ENCODE measurements around the gene MFNG.

Gene MFNG

GRCh38 chr22:37498289-37498909, 12.2 kb upstream of the MFNG start:
- Histone ChIP-seq H3K4me3 (ENCODE audit: low read length) (no peak overlapping the region), H2AFZ (ENCODE audit: low read depth, low read length) (no peak overlapping the region), H3K36me3 (ENCODE audit: insufficient read depth, low read length) (no peaks in the 10 kb centered on the region), H3K27me3 (ENCODE audit: insufficient read depth, low read length) (no peaks in the 10 kb centered on the region), H3K9me3 (ENCODE audit: low read length) (no peaks in the 10 kb centered on the region), H3K4me1 (ENCODE audit: insufficient read depth, low read length) (peaks cover 24% of the 10 kb centered on the region)

GRCh38 chr22:37497062-37497599, 10.9 kb upstream of the MFNG start:
- Histone ChIP-seq H2AFZ (ENCODE audit: low read depth, low read length) (no peak overlapping the region), H3K36me3 (ENCODE audit: insufficient read depth, low read length) (no peaks in the 10 kb centered on the region), H3K9me3 (ENCODE audit: low read length) (no peaks in the 10 kb centered on the region), H3K4me3 (ENCODE audit: low read length) (no peak overlapping the region), H3K27me3 (ENCODE audit: insufficient read depth, low read length) (no peaks in the 10 kb centered on the region), H3K4me1 (ENCODE audit: insufficient read depth, low read length) (peaks cover 24% of the 10 kb centered on the region)

GRCh38 chr22:37496651-37497050, 10.5 kb upstream of the MFNG start:
- H3K9me3 ChIP-seq (ENCODE audit: low read length): no peaks in the 10 kb centered on the region
- no peaks in the 10 kb centered on the region for H3K36me3 ChIP-seq (ENCODE audit: insufficient read depth, low read length)
- H3K4me1 ChIP-seq (ENCODE audit: insufficient read depth, low read length): peaks cover 19% of the 10 kb centered on the region
- no peak overlapping the region for H2AFZ ChIP-seq (ENCODE audit: low read depth, low read length)
- H3K4me3 ChIP-seq (ENCODE audit: low read length): no peak overlapping the region
- H3K27me3 ChIP-seq (ENCODE audit: insufficient read depth, low read length): no peaks in the 10 kb centered on the region

DNA sequence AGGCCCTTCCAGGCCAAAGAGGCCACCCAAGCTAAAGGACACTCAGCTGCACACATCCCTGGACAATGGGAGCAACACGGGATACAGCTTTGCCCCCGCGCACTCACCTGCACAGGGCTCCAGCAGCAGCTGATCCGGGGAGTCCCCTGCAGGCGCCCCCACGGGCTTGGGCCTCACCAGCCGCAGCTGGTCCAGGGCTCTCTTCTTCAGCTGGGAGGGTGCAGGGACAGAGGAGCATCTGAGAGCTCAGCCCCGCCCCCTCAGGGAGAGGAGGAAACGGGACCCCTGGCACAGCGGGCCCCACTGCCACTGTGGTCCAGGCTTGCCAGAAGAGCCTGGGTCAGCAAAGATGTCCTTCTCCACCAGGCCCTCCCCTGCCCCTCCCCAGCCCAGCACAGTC, 7.8 kb upstream of the MFNG start:
- Histone ChIP-seq H3K4me1 (ENCODE audit: insufficient read depth, low read length) (peaks cover 8% of the 10 kb centered on the region), H3K4me3 (ENCODE audit: low read length) (no peak overlapping the region), H3K27me3 (ENCODE audit: insufficient read depth, low read length) (no peaks in the 10 kb centered on the region), H3K9me3 (ENCODE audit: low read length) (no peaks in the 10 kb centered on the region), H3K36me3 (ENCODE audit: insufficient read depth, low read length) (no peaks in the 10 kb centered on the region), H2AFZ (ENCODE audit: low read depth, low read length) (no peak overlapping the region)

- no peaks in the 10 kb centered on the region for H3K4me1 ChIP-seq (ENCODE audit: insufficient read depth, low read length)
- H2AFZ ChIP-seq (ENCODE audit: low read depth, low read length): no peak overlapping the region
- no peak overlapping the region for H3K4me3 ChIP-seq (ENCODE audit: low read length)
- no peaks in the 10 kb centered on the region for H3K27me3 ChIP-seq (ENCODE audit: insufficient read depth, low read length)
- no peaks in the 10 kb centered on the region for H3K36me3 ChIP-seq (ENCODE audit: insufficient read depth, low read length)
- no peaks in the 10 kb centered on the region for H3K9me3 ChIP-seq (ENCODE audit: low read length)
Measured at GRCh38 chr22:37492428-37493344, 6.5 kb upstream of the MFNG start.

- no peaks in the 10 kb centered on the region for H3K9me3 ChIP-seq (ENCODE audit: low read length)
- H3K4me3 ChIP-seq (ENCODE audit: low read length): no peak overlapping the region
- H3K36me3 ChIP-seq (ENCODE audit: insufficient read depth, low read length): no peaks in the 10 kb centered on the region
- H3K27me3 ChIP-seq (ENCODE audit: insufficient read depth, low read length): no peaks in the 10 kb centered on the region
- H2AFZ ChIP-seq (ENCODE audit: low read depth, low read length): no peak overlapping the region
- H3K4me1 ChIP-seq (ENCODE audit: insufficient read depth, low read length): peaks cover 5% of the 10 kb centered on the region
Measured at GRCh38 chr22:37491559-37492427, 5.6 kb upstream of the MFNG start.

DNA sequence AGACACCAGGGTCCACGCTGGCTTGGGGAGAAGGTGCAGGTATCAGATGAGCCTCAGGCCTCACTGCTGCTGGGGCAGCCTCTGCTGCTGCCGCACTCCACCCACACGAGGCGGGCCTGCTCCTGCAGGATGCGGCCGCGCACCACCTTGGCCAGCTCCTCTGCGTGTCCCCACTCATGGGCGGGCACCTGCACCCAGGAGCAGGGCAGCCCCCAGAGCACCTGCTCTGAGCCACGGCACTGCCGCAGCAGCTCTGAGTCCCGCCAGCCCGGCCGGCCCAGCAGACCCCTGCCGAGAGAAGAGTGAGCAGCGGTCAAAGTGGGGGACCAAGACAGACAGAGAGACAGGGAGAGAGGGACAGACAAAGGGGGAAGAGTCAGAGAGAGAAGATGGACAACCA, 4.9 kb upstream of the MFNG start:
- Histone ChIP-seq H3K27me3 (ENCODE audit: insufficient read depth, low read length) (no peaks in the 10 kb centered on the region), H2AFZ (ENCODE audit: low read depth, low read length) (no peak overlapping the region)

GRCh38 chr22:37489983-37490382, 3.8 kb upstream of the MFNG start:
- Histone ChIP-seq H3K9me3 (ENCODE audit: low read length) (no peaks in the 10 kb centered on the region), H3K36me3 (ENCODE audit: insufficient read depth, low read length) (no peaks in the 10 kb centered on the region), H3K4me1 (ENCODE audit: insufficient read depth, low read length) (peaks cover 13% of the 10 kb centered on the region), H3K4me3 (ENCODE audit: low read length) (no peak overlapping the region), H3K27me3 (ENCODE audit: insufficient read depth, low read length) (no peaks in the 10 kb centered on the region), H2AFZ (ENCODE audit: low read depth, low read length) (no peak overlapping the region)

More for the DNA sequence above, 4.9 kb upstream of the MFNG start:
- Histone ChIP-seq H3K4me1 (ENCODE audit: insufficient read depth, low read length) (peaks cover 12% of the 10 kb centered on the region), H3K4me3 (ENCODE audit: low read length) (no peak overlapping the region), H3K9me3 (ENCODE audit: low read length) (no peaks in the 10 kb centered on the region), H3K36me3 (ENCODE audit: insufficient read depth, low read length) (no peaks in the 10 kb centered on the region)

- no peak overlapping the region for H3K4me3 ChIP-seq (ENCODE audit: low read length)
- no peaks in the 10 kb centered on the region for H3K27me3 ChIP-seq (ENCODE audit: insufficient read depth, low read length)
- no peaks in the 10 kb centered on the region for H3K9me3 ChIP-seq (ENCODE audit: low read length)
- H2AFZ ChIP-seq (ENCODE audit: low read depth, low read length): no peak overlapping the region
- H3K36me3 ChIP-seq (ENCODE audit: insufficient read depth, low read length): no peaks in the 10 kb centered on the region
- H3K4me1 ChIP-seq (ENCODE audit: insufficient read depth, low read length): peaks cover 28% of the 10 kb centered on the region
Measured at GRCh38 chr22:37488337-37489135, 2.4 kb upstream of the MFNG start.

- Histone ChIP-seq H3K36me3 (ENCODE audit: insufficient read depth, low read length) (no peaks in the 10 kb centered on the region), H3K4me3 (ENCODE audit: low read length) (no peak overlapping the region), H3K9me3 (ENCODE audit: low read length) (no peaks in the 10 kb centered on the region), H2AFZ (ENCODE audit: low read depth, low read length) (no peak overlapping the region), H3K4me1 (ENCODE audit: insufficient read depth, low read length) (peaks cover 32% of the 10 kb centered on the region), H3K27me3 (ENCODE audit: insufficient read depth, low read length) (no peaks in the 10 kb centered on the region)
Measured at GRCh38 chr22:37487571-37487970, 1.4 kb upstream of the MFNG start.

DNA sequence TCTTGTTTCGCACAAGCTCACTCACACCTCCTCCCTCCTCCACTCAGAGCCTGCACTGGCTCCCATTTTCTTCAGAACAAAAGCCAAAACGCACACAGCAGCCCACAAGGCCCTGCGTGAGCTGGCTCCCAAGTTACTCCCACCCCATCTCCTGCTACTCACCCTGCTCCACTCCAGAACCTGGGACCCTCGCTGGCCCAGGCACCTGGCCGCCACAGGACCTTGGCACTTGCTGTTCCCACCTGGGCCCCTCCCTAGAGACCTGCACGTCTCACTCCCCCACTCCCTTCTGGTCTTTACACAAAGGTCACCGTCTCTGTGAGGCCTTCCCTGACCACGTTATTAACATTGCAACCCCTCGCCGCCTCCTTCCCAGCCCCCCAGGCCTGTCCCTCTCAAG, 945 bp upstream of the MFNG start:
- Histone ChIP-seq H3K27me3 (ENCODE audit: insufficient read depth, low read length) (no peaks in the 10 kb centered on the region), H3K4me3 (ENCODE audit: low read length) (no peak overlapping the region), H2AFZ (ENCODE audit: low read depth, low read length) (no peak overlapping the region), H3K4me1 (ENCODE audit: insufficient read depth, low read length) (peaks cover 32% of the 10 kb centered on the region), H3K36me3 (ENCODE audit: insufficient read depth, low read length) (no peaks in the 10 kb centered on the region), H3K9me3 (ENCODE audit: low read length) (no peaks in the 10 kb centered on the region)

Data from neuron (in vitro differentiated cells).